ENCODE results near the gene NLE1.

The NLE1 gene

GRCh38 chr17:35089586-35090296 is 52.4 kb downstream of the NLE1 start:
- DNase-seq (ENCODE audit: low read depth) = no peak
- in situ Hi-C loops (cut with HindIII; ENCODE audit: low sequenced_read_pairs) = no loop called here
- peak overlapping the region; percentile 15 for H3K4me3 ChIP-seq (ENCODE audit: low read depth, low read length)
- TF ChIP-seq CTCF (IDR thresholded peaks at IDR 0.05; ENCODE audit: low read depth, low read length, missing control alignments) = no peak

- DNase-seq (ENCODE audit: low read depth) = peak; percentile 24
- H3K4me3 ChIP-seq (ENCODE audit: low read depth, low read length) = peak overlapping the region; percentile 78
- peak; percentile 70 for TF ChIP-seq CTCF (IDR thresholded peaks at IDR 0.05; ENCODE audit: low read depth, low read length, missing control alignments)
- in situ Hi-C loops (cut with HindIII; ENCODE audit: low sequenced_read_pairs) = no loop called here
Observed at GRCh38 chr17:35088881-35089585, 53.1 kb downstream of the NLE1 start.

GRCh38 chr17:35088356-35088880 is 53.7 kb downstream of the NLE1 start:
- in situ Hi-C loops (cut with HindIII; ENCODE audit: low sequenced_read_pairs) = no loop called here
- TF ChIP-seq CTCF (IDR thresholded peaks at IDR 0.05; ENCODE audit: low read depth, low read length, missing control alignments) = no peak
- no peak for DNase-seq (ENCODE audit: low read depth)
- H3K4me3 ChIP-seq (ENCODE audit: low read depth, low read length) = peak overlapping the region; percentile 78

- in situ Hi-C loops (cut with HindIII; ENCODE audit: low sequenced_read_pairs) = no loop called here
- TF ChIP-seq CTCF (IDR thresholded peaks at IDR 0.05; ENCODE audit: low read depth, low read length, missing control alignments) = no peak
- DNase-seq (ENCODE audit: low read depth) = no peak
- peak overlapping the region; percentile 78 for H3K4me3 ChIP-seq (ENCODE audit: low read depth, low read length)
Observed at GRCh38 chr17:35087731-35088355, 54.3 kb downstream of the NLE1 start.

- in situ Hi-C loops (cut with HindIII; ENCODE audit: low sequenced_read_pairs) = no loop called here
- DNase-seq (ENCODE audit: low read depth) = no peak
- H3K4me3 ChIP-seq (ENCODE audit: low read depth, low read length) = no peak overlapping the region
- TF ChIP-seq CTCF (IDR thresholded peaks at IDR 0.05; ENCODE audit: low read depth, low read length, missing control alignments) = no peak
Observed at GRCh38 chr17:35086931-35087573, 55.1 kb downstream of the NLE1 start.

GRCh38 chr17:35086164-35086563 is 55.9 kb downstream of the NLE1 start:
- in situ Hi-C loops (cut with HindIII; ENCODE audit: low sequenced_read_pairs) = no loop called here
- TF ChIP-seq CTCF (IDR thresholded peaks at IDR 0.05; ENCODE audit: low read depth, low read length, missing control alignments) = no peak
- no peak overlapping the region for H3K4me3 ChIP-seq (ENCODE audit: low read depth, low read length)
- DNase-seq (ENCODE audit: low read depth) = no peak
